H9 (cell line): ENCODE measurements around the gene ZNF618. TPM values are rescaled to one million over a fixed set of nuclear protein-coding genes. Genes with fewer than 3 reads are reported as not detected.

Experiments
- DNase-seq: peaks from one replicate; pipeline ENCODE4 v3.0.0-alpha.2; 2017
- H2AFZ ChIP-seq: one replicate; pipeline ENCODE4 v1.6.1; 2013; ENCODE audit warnings: mild to moderate bottlenecking, low read length, control low read depth, moderate library complexity
- H2AK5ac ChIP-seq: 2 replicates; pipeline ENCODE4 v1.6.1; 2013; ENCODE audit warnings: low read length, control low read depth, mixed read lengths; ENCODE audit not compliant: insufficient read length
- H2BK120ac ChIP-seq: one replicate; pipeline ENCODE4 v1.6.1; 2013; ENCODE audit warnings: low read depth, mild to moderate bottlenecking, low read length, control low read depth, inconsistent platforms; ENCODE audit not compliant: poor library complexity, severe bottlenecking
- H2BK12ac ChIP-seq: 2 replicates; pipeline ENCODE4 v1.6.1; 2013; ENCODE audit warnings: low read length, control low read depth, mixed read lengths, low read depth; ENCODE audit not compliant: insufficient read length
- H2BK15ac ChIP-seq: 2 replicates; pipeline ENCODE4 v1.6.1; 2013; ENCODE audit warnings: low read depth, low read length, control low read depth
- H2BK20ac ChIP-seq: one replicate; pipeline ENCODE4 v1.6.1; 2013; ENCODE audit warnings: low read depth, mild to moderate bottlenecking, low read length, control low read depth, inconsistent platforms; ENCODE audit not compliant: poor library complexity, severe bottlenecking
- H2BK5ac ChIP-seq: 2 replicates; pipeline ENCODE4 v1.6.1; 2013; ENCODE audit warnings: low read length, control low read depth, mixed read lengths; ENCODE audit not compliant: insufficient read length
- H3K14ac ChIP-seq: 2 replicates; pipeline ENCODE4 v1.6.1; 2013; ENCODE audit warnings: low read length, control low read depth; ENCODE audit not compliant: insufficient read depth
- H3K18ac ChIP-seq: 2 replicates; pipeline ENCODE4 v1.6.1; 2013; ENCODE audit warnings: low read depth, mild to moderate bottlenecking, mixed read lengths, low read length, control low read depth; ENCODE audit not compliant: insufficient read length
- H3K23ac ChIP-seq: 2 replicates; pipeline ENCODE4 v1.6.1; 2013; ENCODE audit warnings: low read length, control low read depth, mixed read lengths, low read depth; ENCODE audit not compliant: insufficient read length
- H3K23me2 ChIP-seq: 2 replicates; pipeline ENCODE4 v1.6.1; 2013; ENCODE audit warnings: low read depth, mild to moderate bottlenecking, mixed read lengths, low read length, control low read depth; ENCODE audit not compliant: insufficient read length, poor library complexity, severe bottlenecking
- H3K27ac ChIP-seq: 2 replicates; pipeline ENCODE4 v1.5.1; 2013; ENCODE audit warnings: low read length, control low read depth, mixed read lengths, low read depth; ENCODE audit not compliant: insufficient read length
- H3K27me3 ChIP-seq: 2 replicates; pipeline ENCODE4 v1.6.1; 2013; ENCODE audit warnings: low read length, control low read depth, inconsistent platforms; ENCODE audit not compliant: insufficient read depth
- H3K4ac ChIP-seq: 2 replicates; pipeline ENCODE4 v1.6.1; 2013; ENCODE audit warnings: low read depth, mild to moderate bottlenecking, control low read depth, inconsistent platforms, low read length, moderate library complexity
- H3K4me1 ChIP-seq: 2 replicates; pipeline ENCODE4 v1.6.1; 2013; ENCODE audit warnings: low read length, control low read depth, inconsistent platforms; ENCODE audit not compliant: insufficient read depth
- H3K4me2 ChIP-seq: 2 replicates; pipeline ENCODE4 v1.6.1; 2013; ENCODE audit warnings: low read length, control low read depth, mixed read lengths; ENCODE audit not compliant: insufficient read length, insufficient read depth
- H3K56ac ChIP-seq: 2 replicates; pipeline ENCODE4 v1.6.1; 2013; ENCODE audit warnings: low read depth, mild to moderate bottlenecking, mixed read lengths, low read length, control low read depth; ENCODE audit not compliant: insufficient read length
- H3K79me1 ChIP-seq: 2 replicates; pipeline ENCODE4 v1.6.1; 2013; ENCODE audit warnings: low read depth, mild to moderate bottlenecking, moderate library complexity, low read length, control low read depth, inconsistent platforms; ENCODE audit not compliant: insufficient read depth, poor library complexity, severe bottlenecking
- H3K79me2 ChIP-seq: 2 replicates; pipeline ENCODE4 v1.6.1; 2013; ENCODE audit warnings: low read length, control low read depth, inconsistent platforms; ENCODE audit not compliant: insufficient read depth
- H3K9ac ChIP-seq: 2 replicates; pipeline ENCODE4 v1.6.1; 2013; ENCODE audit warnings: low read length, control low read depth, mixed read lengths; ENCODE audit not compliant: insufficient read length; ENCODE audit errors: extremely low read depth
- H3K9me3 ChIP-seq: one replicate; pipeline ENCODE4 v1.6.1; 2013; ENCODE audit warnings: low read depth, low read length, inconsistent platforms; ENCODE audit not compliant: control insufficient read depth
- H3T11ph ChIP-seq: one replicate; pipeline ENCODE4 v1.6.1; 2013; ENCODE audit warnings: mild to moderate bottlenecking, low read length, control low read depth, inconsistent platforms
- H4K20me1 ChIP-seq: one replicate; pipeline ENCODE4 v1.6.1; 2013; ENCODE audit not compliant: control insufficient read depth, insufficient read length, insufficient read depth
- H4K5ac ChIP-seq: 2 replicates; pipeline ENCODE4 v1.6.1; 2013; ENCODE audit warnings: low read depth, mild to moderate bottlenecking, mixed read lengths, low read length, control low read depth; ENCODE audit not compliant: insufficient read length
- H4K8ac ChIP-seq: replicated peaks from 2 replicates; pipeline ENCODE4 v1.6.1; 2013; ENCODE audit warnings: low read length, control low read depth, mixed read lengths, low read depth; ENCODE audit not compliant: insufficient read length
- H4K91ac ChIP-seq: 2 replicates; pipeline ENCODE4 v1.6.1; 2013; ENCODE audit warnings: low read depth, mild to moderate bottlenecking, moderate library complexity, mixed read lengths, low read length, control low read depth; ENCODE audit not compliant: insufficient read length
- H3K27ac Mint-ChIP-seq, 3 experiments: 2 replicates in 2 of 3; 3 replicates in 1 of 3; pipeline ENCODE4 v1.8.0; 2020 to 2021; ENCODE audit warnings: mixed read lengths in 3 of 3, mild to moderate bottlenecking in 1 of 3, moderate library complexity in 1 of 3
- H3K27me3 Mint-ChIP-seq: 2 replicates; pipeline ENCODE4 v1.8.0; 2021; ENCODE audit warnings: low read depth, mild to moderate bottlenecking, moderate library complexity, mixed read lengths
- H3K36me3 Mint-ChIP-seq, 3 experiments: 2 replicates in 2 of 3; 3 replicates in 1 of 3; pipeline ENCODE4 v1.8.0; 2020 to 2021; ENCODE audit warnings: low read depth in 3 of 3, mixed read lengths in 3 of 3; ENCODE audit not compliant: insufficient read depth in 1 of 3
- H3K4me1 Mint-ChIP-seq, 2 experiments: 2 replicates each; pipeline ENCODE4 v1.8.0; 2020; ENCODE audit warnings: mixed read lengths in 2 of 2
- H3K4me3 Mint-ChIP-seq, 2 experiments: 2 replicates in 1 of 2; 3 replicates in 1 of 2; pipeline ENCODE4 v1.8.0; 2020 to 2021; ENCODE audit warnings: mild to moderate bottlenecking in 2 of 2, mixed read lengths in 2 of 2, moderate library complexity in 1 of 2
- H3K9me3 Mint-ChIP-seq, 2 experiments: 2 replicates in 1 of 2; 3 replicates in 1 of 2; pipeline ENCODE4 v1.8.0; 2020; ENCODE audit warnings: mild to moderate bottlenecking in 2 of 2, mixed read lengths in 2 of 2, moderate library complexity in 1 of 2
- CTCF ChIP-seq: fragments of 200-600 bp; sonication (generic); conservative IDR thresholded peaks from 3 replicates; pipeline ENCODE4 v1.8.0; 2021; ENCODE audit warnings: antibody characterized with exemption, mild to moderate bottlenecking
- WGBS: extraction: QIAGEN DNeasy Blood & Tissue Kit; methylation state at CpG from one replicate; pipeline ENCODE4 v1.1.7; 2013; ENCODE audit warnings: missing lambda C conversion rate, low lambda C conversion rate, mixed read lengths; ENCODE audit not compliant: insufficient read length; ENCODE audit errors: extremely low coverage; 5-methylcytosine and 5-hydroxymethylcytosine counted together
- total RNA-seq: library from RNA; stranded (reverse); gene quantifications from 2 replicates; pipeline ENCODE4 v1.2.1, GENCODE V29; 2021

Gene ZNF618
- total RNA-seq, 1 experiment from 2014 or later, result 13.6 TPM

GRCh38 chr9:114026335-114026734 lies 150.2 kb downstream of the ZNF618 start:
- Histone ChIP-seq H3K27me3 (no peaks in the 10 kb centered on the region), H3K79me1 (no peaks in the 10 kb centered on the region), H3K56ac (no peak overlapping the region), H3K23ac (no peak overlapping the region), H3K18ac (no peak overlapping the region), H2BK15ac (no peak overlapping the region), H2BK120ac (no peak overlapping the region), H3K4me2 (no peak overlapping the region), H3K4ac (no peak overlapping the region), H3K9me3 (no peaks in the 10 kb centered on the region), H4K8ac (no peak overlapping the region), H3K23me2 (no peaks in the 10 kb centered on the region), H4K5ac (no peak overlapping the region), H2BK12ac (no peak overlapping the region), H3K14ac (no peak overlapping the region; the same call in 1 of the 2 replicates), H3K4me1 (no peaks in the 10 kb centered on the region), H4K91ac (no peak overlapping the region), H2AFZ (no peak overlapping the region), H2BK20ac (no peak overlapping the region), H2AK5ac (no peak overlapping the region), H4K20me1 (no peaks in the 10 kb centered on the region), H3T11ph (no peak overlapping the region), H3K9ac (no peak overlapping the region), H2BK5ac (no peak overlapping the region), H3K79me2 (no peaks in the 10 kb centered on the region), H3K27ac (no peak overlapping the region)
- no peak for TF ChIP-seq CTCF
- Mint-ChIP-seq H3K27me3 (no peaks in the 10 kb centered on the region), H3K4me1 (peaks cover 7% of the 10 kb centered on the region in 2 experiments), H3K27ac (peak overlapping the region in 1 of 3 experiments; percentile 57; a peak in 1 of 7 replicates), H3K9me3 (peaks cover 18 to 20% of the 10 kb centered on the region in 2 experiments), H3K4me3 (no peak overlapping the region), H3K36me3 (peaks cover 39 to 61% (median 52%) of the 10 kb centered on the region in 3 experiments)
- no CpG with 5 or more reads among the region's 4 CpGs for WGBS
- DNase-seq, result no peak
